ENCODE measurements around the gene CTTNBP2NL.
"Not testable (repeated sequence)": the region's sequence is repeated elsewhere in the genome, so short reads cannot be mapped to it uniquely, and the experiment has no call there.

Gene CTTNBP2NL

GRCh38 chr1:112462953-112463279, 66.9 kb downstream of the CTTNBP2NL start:
- Mint-ChIP-seq H3K27ac (no peak overlapping the region), H3K4me1 (peaks cover 28% of the 10 kb centered on the region), H3K9me3 (no peaks in the 10 kb centered on the region), H3K27me3 (ENCODE audit: low read depth) (no peaks in the 10 kb centered on the region), H3K36me3 (ENCODE audit: low read depth) (peaks cover 16% of the 10 kb centered on the region), H3K4me3 (no peak overlapping the region)
- no peak for TF ChIP-seq CTCF (IDR thresholded peaks at IDR 0.05; ENCODE audit: unreplicated experiment in 3 of 3)

DNA sequence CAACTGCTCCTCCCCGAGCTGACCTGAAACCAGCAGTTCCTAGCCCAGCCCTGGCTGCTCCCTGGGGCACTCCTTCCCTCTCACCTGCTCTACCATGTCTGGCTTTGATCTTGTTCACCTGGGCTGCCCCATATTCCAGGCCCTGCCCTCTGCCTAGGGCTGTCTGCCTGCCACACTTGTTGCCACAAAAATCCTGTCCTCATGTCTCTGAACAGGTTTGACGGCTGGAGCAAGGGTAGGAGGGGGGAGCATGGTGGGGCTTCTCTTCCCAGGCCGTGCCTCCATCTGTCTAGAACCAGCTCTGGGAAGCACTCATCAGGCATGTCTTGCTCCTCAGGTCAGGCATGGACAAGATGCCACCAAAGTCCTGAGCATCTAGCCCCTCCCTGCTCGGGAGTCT, 68.5 kb downstream of the CTTNBP2NL start:
- Mint-ChIP-seq H3K9me3 (no peaks in the 10 kb centered on the region), H3K4me1 (peaks cover 24% of the 10 kb centered on the region), H3K36me3 (ENCODE audit: low read depth) (peaks cover 8% of the 10 kb centered on the region), H3K4me3 (no peak overlapping the region), H3K27me3 (ENCODE audit: low read depth) (no peaks in the 10 kb centered on the region), H3K27ac (peak overlapping the region in 2 of 3 experiments; percentile 2 to 25)
- TF ChIP-seq CTCF (IDR thresholded peaks at IDR 0.05; ENCODE audit: unreplicated experiment in 3 of 3) = no peak

DNA sequence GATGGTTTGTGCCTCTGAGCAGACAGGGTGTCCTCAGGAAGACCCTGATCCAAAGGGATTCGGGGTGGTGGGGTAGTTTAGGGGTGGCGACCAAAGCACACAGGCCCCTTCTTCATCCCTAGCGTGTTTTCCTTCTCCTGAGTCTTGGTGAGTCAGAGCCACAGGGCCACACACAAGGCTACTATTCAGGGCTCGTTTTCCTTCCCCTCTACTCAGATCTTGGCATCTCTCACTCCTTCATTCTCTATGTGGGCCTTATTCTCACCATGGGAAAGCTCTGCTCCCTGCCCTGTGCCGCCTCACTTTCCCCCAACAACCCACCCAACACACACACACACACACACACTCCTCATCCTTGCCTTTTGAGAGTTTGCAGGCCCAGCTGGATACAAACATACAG, 69.1 kb downstream of the CTTNBP2NL start:
- H3K9me3 Mint-ChIP-seq = no peaks in the 10 kb centered on the region
- peak overlapping the region in 2 of 3 experiments; percentile 35 to 89 for H3K27ac Mint-ChIP-seq
- no peaks in the 10 kb centered on the region for H3K27me3 Mint-ChIP-seq (ENCODE audit: low read depth)
- no peak for TF ChIP-seq CTCF (IDR thresholded peaks at IDR 0.05; ENCODE audit: unreplicated experiment in 3 of 3)
- peaks cover 3% of the 10 kb centered on the region for H3K36me3 Mint-ChIP-seq (ENCODE audit: low read depth)
- no peak overlapping the region for H3K4me3 Mint-ChIP-seq
- peaks cover 18% of the 10 kb centered on the region for H3K4me1 Mint-ChIP-seq

DNA sequence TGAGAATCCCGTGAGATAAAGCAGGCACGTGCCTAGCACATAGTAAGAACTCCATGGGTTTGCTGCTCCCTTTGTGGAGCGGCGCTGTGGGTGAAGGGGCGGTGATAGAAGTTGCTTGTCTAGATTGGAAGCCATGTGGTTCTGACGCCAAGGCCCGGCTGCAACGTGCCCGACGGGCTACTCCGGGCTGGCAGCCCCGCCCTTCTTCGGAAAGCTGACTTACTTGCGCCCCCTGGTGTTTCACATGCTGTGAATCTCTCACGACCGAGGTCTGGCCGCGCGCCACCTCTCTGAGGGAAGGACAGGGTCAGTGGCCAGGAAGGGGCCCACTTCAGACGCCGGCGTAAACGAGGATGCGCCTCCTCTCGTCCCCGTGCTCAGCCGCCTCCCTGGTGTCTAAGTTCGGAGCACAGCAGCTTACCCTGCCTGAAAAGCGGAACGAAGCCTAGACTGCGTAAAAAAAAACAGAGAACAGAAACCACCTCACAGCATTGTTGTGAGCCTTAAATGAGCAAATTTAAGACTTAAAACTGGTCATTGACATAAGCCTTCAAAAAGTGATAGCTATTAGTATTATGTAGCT, 70.2 kb downstream of the CTTNBP2NL start:
- peak overlapping the region; percentile 35 to 89 (median 52) for H3K27ac Mint-ChIP-seq
- peak; percentile 84 to 91 (median 85) for TF ChIP-seq CTCF (IDR thresholded peaks at IDR 0.05; ENCODE audit: unreplicated experiment in 3 of 3)
- peak overlapping the region; percentile 81 to 85 (median 83) for H3K4me3 Mint-ChIP-seq
- no peaks in the 10 kb centered on the region for H3K9me3 Mint-ChIP-seq
- H3K36me3 Mint-ChIP-seq (ENCODE audit: low read depth) = peaks cover 3% of the 10 kb centered on the region
- H3K27me3 Mint-ChIP-seq (ENCODE audit: low read depth) = peaks cover 3% of the 10 kb centered on the region
- peaks cover 17% of the 10 kb centered on the region for H3K4me1 Mint-ChIP-seq

DNA sequence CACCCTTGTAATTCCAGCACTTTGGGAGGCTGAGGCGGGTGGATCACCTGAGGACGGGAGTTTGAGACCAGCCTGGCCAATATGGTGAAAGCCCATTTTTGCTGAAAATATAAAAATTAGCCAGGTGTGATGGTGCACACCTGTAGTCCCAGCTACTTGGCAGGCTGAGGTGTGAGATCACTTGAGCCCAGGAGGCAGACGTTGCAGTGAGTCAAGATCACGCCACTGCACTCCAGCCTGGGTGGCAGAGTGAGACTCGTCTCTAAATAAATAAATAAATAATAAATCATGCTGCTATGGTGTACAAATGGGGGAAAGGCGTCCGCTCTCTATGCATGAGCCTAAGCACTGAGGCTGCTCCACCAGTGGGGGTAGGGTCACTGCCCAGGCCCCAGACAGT, 74.3 kb downstream of the CTTNBP2NL start:
- H3K9me3 Mint-ChIP-seq; H3K27ac Mint-ChIP-seq; H3K36me3 Mint-ChIP-seq (ENCODE audit: low read depth); H3K4me3 Mint-ChIP-seq; H3K27me3 Mint-ChIP-seq (ENCODE audit: low read depth): not testable (repeated sequence)
- peaks cover 15% of the 10 kb centered on the region for H3K4me1 Mint-ChIP-seq

DNA sequence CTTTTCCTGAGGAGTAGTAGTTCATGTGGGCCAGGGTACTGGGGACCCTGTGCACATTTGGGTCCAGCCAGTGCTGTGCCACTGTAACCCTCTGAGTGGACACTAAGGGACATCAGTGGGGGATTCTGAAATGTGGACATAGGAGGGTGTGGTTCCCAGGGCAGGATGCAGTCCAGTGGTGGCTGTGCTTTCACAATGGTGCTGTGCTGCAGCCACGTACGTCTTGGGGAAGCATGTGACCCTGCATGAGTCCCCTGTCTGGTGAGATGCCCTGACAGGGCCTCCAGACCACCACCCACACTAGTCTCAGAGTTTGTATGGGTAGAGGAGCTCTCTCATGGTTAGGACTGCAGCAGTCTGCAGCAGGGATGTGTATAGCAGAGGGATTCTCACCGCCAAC, 75.0 kb downstream of the CTTNBP2NL start:
- Mint-ChIP-seq H3K4me1 (peaks cover 10% of the 10 kb centered on the region), H3K9me3 (peaks cover 5% of the 10 kb centered on the region), H3K4me3 (no peak overlapping the region), H3K27ac (no peak overlapping the region), H3K36me3 (ENCODE audit: low read depth) (no peaks in the 10 kb centered on the region), H3K27me3 (ENCODE audit: low read depth) (peaks cover 3% of the 10 kb centered on the region)
- no peak for TF ChIP-seq CTCF (IDR thresholded peaks at IDR 0.05; ENCODE audit: unreplicated experiment in 3 of 3)

Measured in nephron (organoid).